HepG2 (cell line): ENCODE measurements around the gene ISOC2. TPM values are rescaled to one million over a fixed set of nuclear protein-coding genes. Genes with fewer than 3 reads are reported as not detected.
A peak's percentile ranks its signal among the peaks of the same experiment; 100 is the strongest.

ENCODE experiments used
- ATF4 ChIP-seq, 2 experiments: fragments of 450-650 bp in 1 of 2; sonication (generic) in 1 of 2; formaldehyde crosslinking; IDR thresholded peaks; 2 replicates each; pipeline versions ENCODE4 v1.5.0 to v1.8.0; 2020 to 2022; ENCODE audit warnings: mild to moderate bottlenecking in 1 of 2, missing genetic modification reagents in 1 of 2
- CSRNP2 ChIP-seq: sonication (generic); formaldehyde crosslinking; conservative IDR thresholded peaks from 2 replicates; pipeline ENCODE4 v1.8.0; 2022; ENCODE audit warnings: low read depth, missing genetic modification reagents
- NFATC3 ChIP-seq: sonication (generic); formaldehyde crosslinking; IDR thresholded peaks from 2 replicates; pipeline ENCODE4 v1.5.1; 2020; ENCODE audit warnings: mild to moderate bottlenecking, missing genetic modification reagents
- NFYB ChIP-seq: sonication (generic); formaldehyde crosslinking; IDR thresholded peaks from 2 replicates; pipeline ENCODE4 v1.4.0; 2020; ENCODE audit warnings: missing genetic modification reagents
- NRL ChIP-seq: sonication (generic); formaldehyde crosslinking; IDR thresholded peaks from 2 replicates; pipeline ENCODE4 v1.5.0; 2020; ENCODE audit warnings: missing genetic modification reagents, mild to moderate bottlenecking, moderate library complexity, borderline replicate concordance
- REXO4 ChIP-seq: sonication (generic); formaldehyde crosslinking; IDR thresholded peaks from 2 replicates; pipeline ENCODE4 v1.8.0; 2022; ENCODE audit warnings: missing genetic modification reagents, mild to moderate bottlenecking, borderline replicate concordance
- UBTF ChIP-seq: sonication (generic); formaldehyde crosslinking; IDR thresholded peaks from 2 replicates; pipeline ENCODE4 v1.4.0; 2020; ENCODE audit warnings: mild to moderate bottlenecking, missing genetic modification reagents
- ZBTB14 ChIP-seq: sonication (generic); formaldehyde crosslinking; IDR thresholded peaks from 2 replicates; pipeline ENCODE4 v1.4.0; 2020; ENCODE audit warnings: missing genetic modification reagents
- ZNF263 ChIP-seq: sonication (generic); formaldehyde crosslinking; IDR thresholded peaks from 2 replicates; pipeline ENCODE4 v1.4.0; 2020; ENCODE audit warnings: missing genetic modification reagents
- ZNF501 ChIP-seq: sonication (generic); formaldehyde crosslinking; IDR thresholded peaks from 2 replicates; pipeline ENCODE4 v1.5.1; 2020; ENCODE audit warnings: mild to moderate bottlenecking, moderate library complexity, missing genetic modification reagents
- ZNF687 ChIP-seq: sonication (generic); formaldehyde crosslinking; IDR thresholded peaks from 2 replicates; pipeline ENCODE4 v1.5.1; 2020; ENCODE audit warnings: mild to moderate bottlenecking, missing genetic modification reagents, moderate library complexity
- ZNF691 ChIP-seq: sonication (generic); formaldehyde crosslinking; IDR thresholded peaks from 2 replicates; pipeline ENCODE4 v1.4.0; 2020; ENCODE audit warnings: missing genetic modification reagents, low read depth, mild to moderate bottlenecking, borderline replicate concordance
- ZNF761 ChIP-seq: sonication (generic); formaldehyde crosslinking; conservative IDR thresholded peaks from 2 replicates; pipeline ENCODE4 v1.4.0; 2020; ENCODE audit warnings: mild to moderate bottlenecking, missing genetic modification reagents
- polyA plus RNA-seq, 8 experiments: library from polyadenylated mRNA; depleted of rRNA in 3 of 8; stranded (reverse) in 7 of 8; unstranded in 1 of 8; fragments of >200 nt; fragmentation: Illumina TruSeq in 4 of 8; extraction: Trizol in 4 of 8; gene quantifications; 2 replicates each; pipeline versions ENCODE4 v1.2.1 to v1.2.3, GENCODE V29; 2011 to 2016; ENCODE audit warnings: low read depth in 4 of 8, missing spikeins in 1 of 8, mixed read lengths in 1 of 8; ENCODE audit not compliant: insufficient read depth in 1 of 8
- total RNA-seq, 5 experiments: library from RNA; depleted of rRNA; stranded (reverse); fragments of >200 nt; fragmentation: Illumina TruSeq; extraction: Trizol; gene quantifications; 2 replicates each; pipeline ENCODE4 v1.2.3, GENCODE V29; 2016; ENCODE audit warnings: low read depth in 1 of 5

The ISOC2 gene
- total and polyA plus RNA-seq, 2 of the 13 experiments (the other 11 are each of a cell fraction or from before 2014, with no cell fraction given): 76.8 to 105 TPM

GRCh38 chr19:55486971-55487923, 25.8 kb upstream of the ISOC2 start (continued):
- TF ChIP-seq NRL (CRISPR knock-in tag) (peak; percentile 61; the same call in 1 of the 2 replicates), ATF4 (CRISPR knock-in tag; IDR thresholded peaks at IDR 0.05) (no peak), ZNF691 (CRISPR knock-in tag) (no peak), UBTF (CRISPR knock-in tag) (peak; percentile 38; the same call in 1 of the 2 replicates), ZNF761 (no peak), NFYB (CRISPR knock-in tag) (0 out of 2 replicates have a peak, but pooled peaks have one; percentile 12), ZNF687 (CRISPR knock-in tag) (peak; percentile 60), ZNF501 (0 out of 2 replicates have a peak, but pooled peaks have one; percentile 30), REXO4 (CRISPR knock-in tag) (no peak), CSRNP2 (CRISPR knock-in tag) (no peak), ZBTB14 (CRISPR knock-in tag) (no peak), ZNF263 (peak; percentile 82), NFATC3 (CRISPR knock-in tag) (0 out of 2 replicates have a peak, but pooled peaks have one; percentile 35)
